22Rv1 (cell line): Measurements from ENCODE around the gene DPH7.

ENCODE experiments used
- CTCF ChIP-seq: fragments of 450-650 bp; IDR thresholded peaks from 2 replicates; pipeline ENCODE4 v1.5.1; 2017; ENCODE audit warnings: mild to moderate bottlenecking
- ZFX ChIP-seq: fragments of 450-650 bp; IDR thresholded peaks from 2 replicates; pipeline ENCODE4 v1.6.1; 2017; ENCODE audit warnings: antibody characterized with exemption, borderline replicate concordance

- TF ChIP-seq CTCF (no peak), ZFX (no peak)
Measured at GRCh38 chr9:137579259-137579604, 507 bp upstream of the DPH7 start.
